ENCODE results near the gene TMCC1.
"Not testable (repeated sequence)": the region's sequence is repeated elsewhere in the genome, so short reads cannot be mapped to it uniquely, and the experiment has no call there.

The TMCC1 gene

GRCh38 chr3:129751105-129751504 lies 142.4 kb downstream of the TMCC1 start:
- DNase-seq; in situ Hi-C loops (cut with HindIII; ENCODE audit: low pct_ligation_motif_present, low pct_unique_long_range_greater_than_20kb, low sequenced_read_pairs): not testable (repeated sequence)

- no peak for DNase-seq
- in situ Hi-C loops (cut with HindIII; ENCODE audit: low pct_ligation_motif_present, low pct_unique_long_range_greater_than_20kb, low sequenced_read_pairs): no loop called here
Measured at GRCh38 chr3:129749692-129750091, 143.8 kb downstream of the TMCC1 start.

DNA sequence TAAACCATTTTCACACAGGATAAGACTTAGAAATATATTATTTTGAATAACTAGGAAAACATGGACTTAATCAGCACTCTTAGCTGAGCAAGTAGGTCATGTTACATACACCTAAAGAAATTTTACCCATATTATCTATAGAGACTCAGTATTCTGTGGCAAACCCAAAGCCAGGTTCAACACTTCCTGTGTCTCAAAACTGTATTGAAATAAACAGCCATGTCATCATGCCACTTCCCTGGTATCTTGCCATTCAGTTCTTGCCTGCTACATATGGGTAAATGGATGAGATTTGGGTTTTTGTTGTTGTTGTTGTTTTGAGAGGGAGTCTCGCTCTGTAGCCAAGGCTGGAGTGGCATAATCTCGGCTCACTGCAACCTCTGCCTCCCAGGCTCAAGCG lies 145.5 kb downstream of the TMCC1 start:
- DNase-seq: no peak
- in situ Hi-C loops (cut with HindIII; ENCODE audit: low pct_ligation_motif_present, low pct_unique_long_range_greater_than_20kb, low sequenced_read_pairs): no loop called here

- in situ Hi-C loops (cut with HindIII; ENCODE audit: low pct_ligation_motif_present, low pct_unique_long_range_greater_than_20kb, low sequenced_read_pairs): no loop called here
- no peak for DNase-seq
Measured at GRCh38 chr3:129747136-129747535, 146.4 kb downstream of the TMCC1 start.

DNA sequence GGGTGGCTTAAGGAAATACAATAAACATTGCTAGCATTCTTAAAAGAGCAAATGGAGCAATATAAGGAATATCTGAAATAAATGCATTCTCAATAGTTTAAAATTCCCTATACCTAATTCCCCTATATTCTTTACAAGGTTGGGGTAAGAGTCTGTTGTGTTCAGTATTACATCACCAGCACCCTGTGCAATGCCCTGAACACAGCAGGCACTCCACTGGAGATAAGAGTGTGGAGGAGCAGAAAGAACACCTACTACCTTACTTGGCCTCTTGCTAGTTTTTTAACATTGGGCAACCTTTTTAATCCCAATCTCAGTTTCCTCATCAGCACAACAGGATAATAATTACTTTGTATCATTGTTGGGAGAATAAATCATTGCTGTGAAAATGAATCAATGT lies 146.9 kb downstream of the TMCC1 start:
- DNase-seq: no peak
- in situ Hi-C loops (cut with HindIII; ENCODE audit: low pct_ligation_motif_present, low pct_unique_long_range_greater_than_20kb, low sequenced_read_pairs): no loop called here

DNA sequence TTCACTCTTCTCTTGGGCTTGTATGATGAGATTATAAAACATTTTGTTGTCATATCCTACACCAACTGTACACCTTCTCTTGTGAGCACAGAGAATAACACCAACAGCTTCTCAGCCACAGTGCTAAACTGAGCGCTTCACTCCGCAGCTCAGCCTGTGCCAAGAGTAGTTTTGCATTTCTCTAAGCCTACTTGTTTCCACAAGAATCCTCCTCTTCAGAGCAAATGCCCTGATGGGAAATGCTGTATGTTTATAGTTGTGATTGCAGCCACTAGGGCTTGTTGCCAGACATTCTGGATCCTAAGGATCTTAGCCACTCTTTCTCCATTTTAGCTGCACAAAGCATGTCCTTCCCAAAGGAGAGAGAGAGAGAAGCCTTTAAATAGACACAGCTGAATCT lies 148.3 kb downstream of the TMCC1 start:
- in situ Hi-C loops (cut with HindIII; ENCODE audit: low pct_ligation_motif_present, low pct_unique_long_range_greater_than_20kb, low sequenced_read_pairs): no loop called here
- DNase-seq: no peak

DNA sequence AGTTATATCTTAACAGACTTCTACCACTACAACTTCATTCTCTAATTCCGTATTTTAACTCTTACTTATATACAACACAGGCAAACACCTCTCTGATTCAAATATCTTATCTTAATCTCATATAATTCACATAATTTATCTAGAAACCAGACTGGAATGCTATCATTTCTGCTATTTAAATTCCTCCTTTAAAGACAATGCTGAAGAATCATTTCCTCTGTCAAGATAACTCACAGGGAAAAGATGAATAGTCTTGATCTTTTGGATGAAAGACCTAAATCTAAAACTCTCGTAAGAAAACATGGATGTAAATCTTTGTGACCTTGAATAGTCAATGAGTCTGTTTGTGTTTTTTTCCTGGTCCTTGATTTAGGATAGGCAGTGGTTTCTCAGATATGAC lies 151.7 kb downstream of the TMCC1 start:
- DNase-seq: no peak
- in situ Hi-C loops (cut with HindIII; ENCODE audit: low pct_ligation_motif_present, low pct_unique_long_range_greater_than_20kb, low sequenced_read_pairs): no loop called here

DNA sequence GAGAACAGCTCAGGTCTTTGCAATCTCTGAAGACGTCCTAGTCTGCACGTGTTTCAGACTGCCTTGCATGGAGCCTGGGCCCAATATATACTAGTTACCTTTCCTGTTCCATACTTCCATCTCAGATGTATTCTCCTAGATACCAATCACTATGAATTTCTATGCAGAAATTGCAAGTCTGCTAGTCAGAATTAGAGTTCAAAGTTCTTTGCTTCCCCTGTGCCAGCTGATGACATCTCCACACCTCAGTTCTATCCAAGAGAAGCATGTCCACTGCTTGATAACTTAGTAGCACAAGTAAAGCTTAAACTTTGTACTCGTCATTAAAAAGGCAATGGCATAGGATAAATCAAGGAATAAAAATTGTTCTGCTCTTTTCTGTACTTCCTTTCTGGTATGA lies 153.4 kb downstream of the TMCC1 start:
- in situ Hi-C loops (cut with HindIII; ENCODE audit: low pct_ligation_motif_present, low pct_unique_long_range_greater_than_20kb, low sequenced_read_pairs): no loop called here
- DNase-seq: no peak

GRCh38 chr3:129739634-129740033 lies 153.9 kb downstream of the TMCC1 start:
- no peak for DNase-seq
- in situ Hi-C loops (cut with HindIII; ENCODE audit: low pct_ligation_motif_present, low pct_unique_long_range_greater_than_20kb, low sequenced_read_pairs): no loop called here

DNA sequence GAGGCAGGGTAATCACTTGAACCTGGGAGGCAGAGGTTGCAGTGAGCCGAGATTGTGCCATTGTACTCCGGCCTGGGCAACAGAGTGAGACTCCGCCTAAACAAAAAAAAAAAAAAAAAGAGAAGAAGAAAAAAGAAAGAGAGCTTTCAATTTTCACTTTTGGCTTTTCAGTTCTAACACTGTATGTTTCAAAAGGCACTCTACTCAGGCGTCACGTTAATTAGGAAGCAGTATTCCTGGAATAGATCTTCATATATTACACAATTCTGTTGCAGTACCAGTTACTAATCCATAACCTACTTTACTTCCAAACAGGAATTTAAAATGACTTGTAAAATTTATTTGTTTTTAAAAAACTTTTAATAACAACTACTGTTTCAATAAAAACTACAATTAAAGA lies 155.3 kb downstream of the TMCC1 start:
- in situ Hi-C loops (cut with HindIII; ENCODE audit: low pct_ligation_motif_present, low pct_unique_long_range_greater_than_20kb, low sequenced_read_pairs): no loop called here
- no peak for DNase-seq

GRCh38 chr3:129736070-129736469 lies 157.4 kb downstream of the TMCC1 start:
- in situ Hi-C loops (cut with HindIII; ENCODE audit: low pct_ligation_motif_present, low pct_unique_long_range_greater_than_20kb, low sequenced_read_pairs): no loop called here
- DNase-seq: no peak

DNA sequence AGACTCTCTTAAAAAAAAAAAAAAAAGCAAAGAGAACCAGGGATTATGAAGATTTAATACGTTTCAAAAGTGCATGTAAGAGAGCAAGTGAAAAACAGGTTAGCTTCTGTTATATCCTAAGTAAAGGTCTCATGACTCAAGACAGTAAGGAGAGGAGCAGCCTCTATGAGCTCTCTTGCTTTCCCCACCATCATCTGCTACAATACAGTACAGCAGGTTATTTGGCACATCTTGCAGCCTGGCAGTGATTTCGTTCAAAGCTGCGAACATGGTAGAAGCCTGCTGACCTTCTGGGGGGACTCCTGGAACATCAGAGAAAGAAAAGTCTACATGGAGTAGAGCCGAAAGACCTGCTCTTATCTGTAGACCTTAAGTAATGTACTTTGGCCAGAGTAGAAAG lies 157.9 kb downstream of the TMCC1 start:
- in situ Hi-C loops (cut with HindIII; ENCODE audit: low pct_ligation_motif_present, low pct_unique_long_range_greater_than_20kb, low sequenced_read_pairs): no loop called here
- DNase-seq: no peak

- in situ Hi-C loops (cut with HindIII; ENCODE audit: low pct_ligation_motif_present, low pct_unique_long_range_greater_than_20kb, low sequenced_read_pairs): no loop called here
- no peak for DNase-seq
Measured at GRCh38 chr3:129734449-129734848, 159.1 kb downstream of the TMCC1 start.

DNA sequence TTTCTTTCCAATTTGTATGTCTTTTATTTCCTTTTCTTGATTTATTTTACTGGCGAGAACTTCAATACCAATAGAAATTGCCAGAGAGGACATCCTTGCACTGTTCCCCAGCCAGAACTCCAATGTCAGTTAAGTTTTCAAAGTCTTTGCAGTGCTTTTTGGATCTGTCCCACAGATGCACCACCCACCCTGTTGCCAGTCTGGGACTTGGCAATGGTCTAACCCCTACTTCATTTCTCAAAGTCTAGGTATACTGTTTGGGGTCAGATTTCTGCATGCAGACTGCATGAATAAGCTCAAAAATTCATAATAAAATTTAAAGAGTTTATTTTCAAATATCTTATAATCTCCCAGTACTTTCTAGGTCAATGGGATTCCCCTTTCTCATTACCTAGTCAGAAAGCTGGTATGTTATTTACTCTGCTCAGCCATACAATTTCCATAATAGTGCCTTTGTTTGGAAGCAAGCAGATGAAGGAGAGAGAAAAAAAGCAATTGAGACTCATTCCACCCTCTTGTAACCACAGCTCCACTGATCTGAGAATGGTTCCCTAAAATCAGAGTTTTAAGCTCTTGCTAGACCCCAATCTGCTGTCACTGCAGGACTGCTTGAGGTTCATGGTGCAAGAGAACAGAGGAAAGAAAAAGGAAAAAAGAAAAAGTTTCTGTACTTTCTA lies 161.2 kb downstream of the TMCC1 start:
- no peak for DNase-seq

DNA sequence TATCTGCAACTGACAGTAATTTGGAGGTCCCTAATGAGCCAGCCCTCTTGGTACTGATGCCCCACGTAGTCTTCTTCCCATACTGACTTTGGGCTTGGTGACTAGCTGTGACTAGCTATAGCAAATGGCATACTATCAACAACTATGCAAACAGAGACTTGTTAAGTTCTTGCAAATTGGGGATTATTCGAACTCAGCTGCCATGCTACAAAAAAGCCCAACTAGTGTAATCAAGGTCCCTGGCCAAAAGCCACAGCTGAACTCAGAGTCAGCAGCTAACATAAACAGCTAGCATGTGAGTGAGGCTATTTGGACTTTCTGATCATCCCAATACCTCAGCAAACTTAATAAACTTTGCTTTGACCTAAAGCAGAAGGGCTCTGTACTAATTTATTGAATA lies 165.8 kb downstream of the TMCC1 start:
- in situ Hi-C loops (cut with HindIII; ENCODE audit: low pct_ligation_motif_present, low pct_unique_long_range_greater_than_20kb, low sequenced_read_pairs): no loop called here
- no peak for DNase-seq

More for the DNA sequence above, 161.2 kb downstream of the TMCC1 start:
- in situ Hi-C loops (cut with HindIII; ENCODE audit: low pct_ligation_motif_present, low pct_unique_long_range_greater_than_20kb, low sequenced_read_pairs): no loop called here

- in situ Hi-C loops (cut with HindIII; ENCODE audit: low pct_ligation_motif_present, low pct_unique_long_range_greater_than_20kb, low sequenced_read_pairs): no loop called here
- DNase-seq: no peak
Measured at GRCh38 chr3:129723558-129724324, 169.8 kb downstream of the TMCC1 start.

GRCh38 chr3:129722527-129722926 lies 171.0 kb downstream of the TMCC1 start:
- in situ Hi-C loops (cut with HindIII; ENCODE audit: low pct_ligation_motif_present, low pct_unique_long_range_greater_than_20kb, low sequenced_read_pairs): no loop called here
- no peak for DNase-seq

DNA sequence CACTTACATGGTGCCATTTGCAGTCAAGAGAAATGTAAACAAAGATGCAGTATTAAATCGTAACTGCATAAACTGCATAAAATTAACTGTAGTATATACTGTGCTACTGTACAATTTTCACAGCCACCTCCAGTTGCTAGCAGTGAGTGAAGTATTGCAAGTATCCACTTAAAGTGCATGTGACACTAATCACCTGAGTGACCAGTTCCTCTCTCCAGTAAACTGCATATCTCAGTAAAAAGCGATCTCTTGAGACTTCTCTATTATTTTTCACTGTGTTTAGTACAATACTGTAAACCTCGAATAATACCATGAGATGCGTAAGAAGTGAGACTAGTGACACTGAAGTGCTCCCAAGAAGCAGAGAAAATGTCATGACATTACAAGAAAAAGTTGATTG lies 175.3 kb downstream of the TMCC1 start:
- no peak for DNase-seq
- in situ Hi-C loops (cut with HindIII; ENCODE audit: low pct_ligation_motif_present, low pct_unique_long_range_greater_than_20kb, low sequenced_read_pairs): no loop called here

DNA sequence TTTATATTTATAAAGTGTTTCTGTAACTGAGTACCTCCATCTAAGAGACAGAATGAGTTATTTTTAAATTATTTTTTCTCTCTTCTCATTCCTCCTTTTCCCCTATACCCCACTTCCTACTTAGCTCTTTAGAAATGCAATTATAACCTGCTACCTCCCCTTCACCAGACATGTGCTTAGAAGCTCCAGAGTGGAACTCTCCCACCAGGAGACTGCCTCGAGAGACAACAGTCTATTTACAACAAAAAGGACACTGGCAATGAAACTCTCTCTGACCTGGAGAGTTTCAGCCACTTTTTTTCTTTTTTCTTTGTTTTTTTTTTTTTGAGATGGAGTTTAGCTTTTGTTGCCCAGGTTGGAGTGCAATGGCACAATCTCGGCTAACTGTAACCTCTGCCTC lies 177.7 kb downstream of the TMCC1 start:
- no peak for DNase-seq
- in situ Hi-C loops (cut with HindIII; ENCODE audit: low pct_ligation_motif_present, low pct_unique_long_range_greater_than_20kb, low sequenced_read_pairs): no loop called here

- no peak for DNase-seq
- in situ Hi-C loops (cut with HindIII; ENCODE audit: low pct_ligation_motif_present, low pct_unique_long_range_greater_than_20kb, low sequenced_read_pairs): no loop called here
Measured at GRCh38 chr3:129708328-129708861, 185.1 kb downstream of the TMCC1 start.

Data from ACHN (cell line).